ENCODE results near the gene ALG12.

Gene ALG12

GRCh38 chr22:49945042-49945794, 27.0 kb upstream of the ALG12 start:
- peak; percentile 59 for DNase-seq

GRCh38 chr22:49944399-49944891, 26.2 kb upstream of the ALG12 start:
- DNase-seq = no peak

- no peak for DNase-seq
Measured at GRCh38 chr22:49943771-49944398, 25.6 kb upstream of the ALG12 start.

- no peak for DNase-seq
Measured at GRCh38 chr22:49943405-49943765, 25.1 kb upstream of the ALG12 start.

GRCh38 chr22:49942565-49943404, 24.5 kb upstream of the ALG12 start:
- DNase-seq = no peak

GRCh38 chr22:49941507-49942316, 23.5 kb upstream of the ALG12 start:
- DNase-seq = no peak

GRCh38 chr22:49938565-49939136, 20.4 kb upstream of the ALG12 start:
- DNase-seq = no peak

- no peak for DNase-seq
Measured at GRCh38 chr22:49937758-49938564, 19.7 kb upstream of the ALG12 start.

GRCh38 chr22:49936973-49937757, 18.9 kb upstream of the ALG12 start:
- no peak for DNase-seq

- DNase-seq = peak; percentile 96
Measured at GRCh38 chr22:49936018-49936972, 18.1 kb upstream of the ALG12 start.

GRCh38 chr22:49935561-49935960, 17.3 kb upstream of the ALG12 start:
- peak; percentile 69 for DNase-seq

GRCh38 chr22:49934891-49935557, 16.8 kb upstream of the ALG12 start:
- DNase-seq = peak; percentile 91

- peak; percentile 36 for DNase-seq
Measured at GRCh38 chr22:49934160-49934890, 16.1 kb upstream of the ALG12 start.

- no peak for DNase-seq
Measured at GRCh38 chr22:49933236-49934159, 15.3 kb upstream of the ALG12 start.

- peak; percentile 68 for DNase-seq
Measured at GRCh38 chr22:49930596-49931412, 12.6 kb upstream of the ALG12 start.

GRCh38 chr22:49929994-49930575, 11.8 kb upstream of the ALG12 start:
- DNase-seq = no peak

All from activated CD4-positive, alpha-beta T cell treated with anti-CD3 and anti-CD28 coated beads, Interleukin-2, amount 50 U/mL, for 16 hours (primary cell).